T-helper 1 cell (primary cell): Measurements from ENCODE around the gene LDHB.
"Not testable (repeated sequence)": the region's sequence is repeated elsewhere in the genome, so short reads cannot be mapped to it uniquely, and the experiment has no call there.

Experiments
- DNase-seq, 5 donors: peaks; one replicate each; pipeline ENCODE4 v3.0.0-alpha.2; 2012 to 2020
- total RNA-seq, 4 donors: gene quantifications; one replicate each; lab custom pipeline; 2026; lab: John Stamatoyannopoulos, UW

Gene LDHB
- 8.8 to 30.8 (median 22.1) reads per million in 4 donors for total RNA-seq

- DNase-seq = peak; percentile 83 to 96 (median 87)
These were observed at the start of gene LDHB for GRCh38 chr12:21657326-21658077. TSS of gene LDHB (minus strand) at chr12:21657842. CDS start at chr12:21654671, 3,171 bp downstream.

GRCh38 chr12:21704847-21705246, 47.2 kb upstream of the LDHB start:
- no peak for DNase-seq

- DNase-seq = no peak
These were observed 42.2 kb upstream of the LDHB start for GRCh38 chr12:21699851-21700250.

- DNase-seq = peak in 1 of 5 donors; percentile 19
These were observed 40.4 kb upstream of the LDHB start for GRCh38 chr12:21697904-21698630.

GRCh38 chr12:21696625-21697024, 39.0 kb upstream of the LDHB start:
- DNase-seq = no peak

- DNase-seq = no peak
These were observed 38.3 kb upstream of the LDHB start for GRCh38 chr12:21695986-21696385.

- no peak for DNase-seq
These were observed 37.0 kb upstream of the LDHB start for GRCh38 chr12:21694660-21695059.

GRCh38 chr12:21691515-21691914, 33.9 kb upstream of the LDHB start:
- no peak for DNase-seq

GRCh38 chr12:21690704-21691368, 33.2 kb upstream of the LDHB start:
- DNase-seq = no peak

GRCh38 chr12:21683115-21683514, 25.5 kb upstream of the LDHB start:
- no peak for DNase-seq

- DNase-seq = peak in 1 of 5 donors; percentile 55
These were observed 21.3 kb upstream of the LDHB start for GRCh38 chr12:21678959-21679358.

- no peak for DNase-seq
These were observed 20.1 kb upstream of the LDHB start for GRCh38 chr12:21677622-21678277.

- DNase-seq = no peak
These were observed 19.6 kb upstream of the LDHB start for GRCh38 chr12:21677204-21677603.

GRCh38 chr12:21676776-21677175, 19.1 kb upstream of the LDHB start:
- no peak for DNase-seq

- DNase-seq = no peak
These were observed 18.0 kb upstream of the LDHB start for GRCh38 chr12:21675641-21676040.

- no peak for DNase-seq
These were observed 17.5 kb upstream of the LDHB start for GRCh38 chr12:21675096-21675495.

- DNase-seq = not testable (repeated sequence)
These were observed 16.3 kb upstream of the LDHB start for GRCh38 chr12:21673830-21674552.

GRCh38 chr12:21672146-21672545, 14.5 kb upstream of the LDHB start:
- DNase-seq = no peak

GRCh38 chr12:21666722-21667121, 9.1 kb upstream of the LDHB start:
- no peak for DNase-seq

GRCh38 chr12:21665816-21666215, 8.2 kb upstream of the LDHB start:
- no peak for DNase-seq

- no peak for DNase-seq
These were observed 4.6 kb upstream of the LDHB start for GRCh38 chr12:21662122-21662792.
